H1 (cell line): ENCODE data around the gene SMOC2. TPM values are rescaled to one million over a fixed set of nuclear protein-coding genes. Genes with fewer than 3 reads are reported as not detected.

Experiments used
- FOSL1 ChIP-seq: IDR thresholded peaks from 2 replicates; pipeline ENCODE4 v1.6.1; 2011; ENCODE audit warnings: mild to moderate bottlenecking, low read depth, low read length, moderate library complexity; ENCODE audit not compliant: insufficient read depth
- MAFK ChIP-seq: IDR thresholded peaks from 2 replicates; pipeline ENCODE4 v1.6.1; 2012; ENCODE audit warnings: low read depth, mild to moderate bottlenecking, improper control_type of control experiment, low read length
- SIRT6 ChIP-seq: IDR thresholded peaks from one replicate; pipeline ENCODE4 v1.7.1; 2012; ENCODE audit warnings: low read length, inconsistent platforms
- polyA plus RNA-seq, 7 experiments: library from polyadenylated mRNA; depleted of rRNA in 3 of 7; stranded (reverse) in 5 of 7; unstranded in 2 of 7; fragments of >200 nt in 5 of 7; fragments of 200-250 nt in 2 of 7; gene quantifications; 1 replicate in 5 of 7; 2 replicates in 1 of 7; 4 replicates in 1 of 7; pipeline versions ENCODE4 v1.2.1 to v1.2.3, GENCODE V29; 2011 to 2013; ENCODE audit warnings: missing spikeins in 2 of 7, mixed read lengths in 2 of 7
- total RNA-seq: library from RNA; stranded (reverse); fragmentation: NEBNext Ultra II Directional; extraction: Animal tissue kit (Norgen Biotek cat#: 25700); gene quantifications from 2 replicates; pipeline ENCODE4 v1.2.1, GENCODE V29; 2021

SMOC2 gene
- total and polyA plus RNA-seq, 2 of the 8 experiments (the other 6 are each of a cell fraction or from before 2014, with no cell fraction given): 7.7 to 8.5 TPM

DNA sequence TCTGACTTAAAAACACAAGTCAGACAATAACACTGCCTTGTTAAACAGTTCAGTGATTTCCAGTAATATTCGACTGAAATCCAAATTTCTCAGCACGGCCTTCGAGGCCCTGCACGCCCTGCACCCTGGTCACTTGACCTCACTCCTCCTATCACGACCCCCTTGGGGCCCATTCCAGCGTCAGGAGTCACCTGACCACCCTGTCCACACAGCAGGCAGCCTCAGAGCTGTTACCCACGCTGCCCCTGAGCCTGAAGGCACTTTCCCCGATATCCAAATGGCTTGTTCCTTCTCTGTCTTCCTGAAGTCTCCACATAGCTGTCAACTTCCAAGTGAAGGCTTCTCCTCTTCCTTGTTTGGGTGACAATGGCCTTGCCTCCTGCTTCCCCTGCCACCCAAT, 33.1 kb upstream of the SMOC2 start (continued):
- no peak for TF ChIP-seq MAFK
- no peak for TF ChIP-seq SIRT6
- no peak for TF ChIP-seq FOSL1
